Measurements from ENCODE around the gene EIPR1. TPM values are rescaled to one million over a fixed set of nuclear protein-coding genes. Genes with fewer than 3 reads are reported as not detected.

The EIPR1 gene
- total and polyA plus RNA-seq, 4 donors: 12.0 to 26.8 (median 23.4) TPM

- no peak overlapping the region for H3K4me3 ChIP-seq
- H3K4me1 ChIP-seq (ENCODE audit: control insufficient read depth in 5 of 5, insufficient read depth in 5 of 5, low read length in 5 of 5): peaks cover 0 to 14% (median 5%) of the 10 kb centered on the region in 5 donors
- H3K9ac ChIP-seq (ENCODE audit: insufficient read depth in 1 of 2, low read length in 2 of 2): no peak overlapping the region
- H3K27me3 ChIP-seq (ENCODE audit: control insufficient read depth in 3 of 3, insufficient read depth in 3 of 3, low read length in 2 of 3): no peaks in the 10 kb centered on the region
- DNase-seq (no peak), ATAC-seq (ENCODE audit: insufficient read depth, low FRiP score) (no peak)
- 93 to 94% methylated on average over 27 of the region's 27 CpGs for WGBS, 2 donors
- no peaks in the 10 kb centered on the region for H3K9me3 ChIP-seq (ENCODE audit: control insufficient read depth in 4 of 4, insufficient read depth in 3 of 4, low read length in 3 of 4)
- peaks cover 0 to 8% (median 0%) of the 10 kb centered on the region in 4 donors for H3K36me3 ChIP-seq (ENCODE audit: control insufficient read depth in 4 of 4, insufficient read depth in 4 of 4, low read length in 4 of 4)
- H3K27ac ChIP-seq (ENCODE audit: low read depth in 1 of 2, low read length in 1 of 2): no peak overlapping the region
- no peak for TF ChIP-seq CTCF (IDR thresholded peaks at IDR 0.05; ENCODE audit: control extremely low read depth, extremely low read depth)
Observed at GRCh38 chr2:3317871-3318590, 59.6 kb downstream of the EIPR1 start.

GRCh38 chr2:3317277-3317685 is 60.3 kb downstream of the EIPR1 start:
- no peaks in the 10 kb centered on the region for H3K9me3 ChIP-seq (ENCODE audit: control insufficient read depth in 4 of 4, insufficient read depth in 3 of 4, low read length in 3 of 4)
- ATAC-seq (ENCODE audit: insufficient read depth, low FRiP score): no peak
- H3K4me1 ChIP-seq (ENCODE audit: control insufficient read depth in 5 of 5, insufficient read depth in 5 of 5, low read length in 5 of 5): peaks cover 0 to 14% (median 7%) of the 10 kb centered on the region in 5 donors
- TF ChIP-seq CTCF (IDR thresholded peaks at IDR 0.05; ENCODE audit: control extremely low read depth, extremely low read depth): no peak
- no peak for DNase-seq
- H3K36me3 ChIP-seq (ENCODE audit: control insufficient read depth in 4 of 4, insufficient read depth in 4 of 4, low read length in 4 of 4): peaks cover 0 to 8% (median 0%) of the 10 kb centered on the region in 4 donors
- no peak overlapping the region for H3K4me3 ChIP-seq
- H3K27me3 ChIP-seq (ENCODE audit: control insufficient read depth in 3 of 3, insufficient read depth in 3 of 3, low read length in 2 of 3): no peaks in the 10 kb centered on the region
- 94 to 95% methylated on average over 21 of the region's 21 CpGs for WGBS, 2 donors
- no peak overlapping the region for H3K9ac ChIP-seq (ENCODE audit: insufficient read depth in 1 of 2, low read length in 2 of 2)
- H3K27ac ChIP-seq (ENCODE audit: low read depth in 1 of 2, low read length in 1 of 2): no peak overlapping the region

- no peak overlapping the region for H3K27ac ChIP-seq (ENCODE audit: low read depth in 1 of 2, low read length in 1 of 2)
- no peak for TF ChIP-seq CTCF (IDR thresholded peaks at IDR 0.05; ENCODE audit: control extremely low read depth, extremely low read depth)
- H3K4me3 ChIP-seq: no peak overlapping the region
- peaks cover 0 to 14% (median 7%) of the 10 kb centered on the region in 5 donors for H3K4me1 ChIP-seq (ENCODE audit: control insufficient read depth in 5 of 5, insufficient read depth in 5 of 5, low read length in 5 of 5)
- DNase-seq (no peak), ATAC-seq (ENCODE audit: insufficient read depth, low FRiP score) (no peak)
- no peak overlapping the region for H3K9ac ChIP-seq (ENCODE audit: insufficient read depth in 1 of 2, low read length in 2 of 2)
- H3K27me3 ChIP-seq (ENCODE audit: control insufficient read depth in 3 of 3, insufficient read depth in 3 of 3, low read length in 2 of 3): no peaks in the 10 kb centered on the region
- peaks cover 0 to 6% (median 0%) of the 10 kb centered on the region in 4 donors for H3K36me3 ChIP-seq (ENCODE audit: control insufficient read depth in 4 of 4, insufficient read depth in 4 of 4, low read length in 4 of 4)
- 85 to 94% methylated on average over 11 of the region's 11 CpGs for WGBS, 2 donors
- H3K9me3 ChIP-seq (ENCODE audit: control insufficient read depth in 4 of 4, insufficient read depth in 3 of 4, low read length in 3 of 4): no peaks in the 10 kb centered on the region
Observed at GRCh38 chr2:3316456-3317276, 61.0 kb downstream of the EIPR1 start.
